HepG2 (cell line): ENCODE measurements around the gene RGS10. TPM values are rescaled to one million over a fixed set of nuclear protein-coding genes. Genes with fewer than 3 reads are reported as not detected.

Experiments
- ATAC-seq: fragments of 200-7000 bp; cut with Tn5 transposase; 3 replicates; pipeline ENCODE4 v1.9.1; 2020; ENCODE audit warnings: mild to moderate bottlenecking, moderate library complexity
- BruUV-seq: library from RNA; stranded (reverse); fragments of 400-500 nt; replicated peaks from 2 replicates; lab custom pipeline; 2021; lab: Mats Ljungman, UMichigan
- CTCF ChIA-PET: fragments of 300-600 bp; formaldehyde crosslinking; extraction: SDS; loops from one replicate; lab custom pipeline; 2021; ENCODE audit warnings: low total read pairs, inconsistent platforms, low intra/inter-chr PET ratio; lab: Yijun Ruan, JAX
- POLR2A ChIA-PET: fragments of 350-600 bp; sonication (Branson Sonifier 250); formaldehyde crosslinking; loops from one replicate; lab custom pipeline; 2020; ENCODE audit warnings: antibody characterized with exemption, inconsistent platforms; lab: Yijun Ruan, JAX
- DNase-seq: peaks from one replicate; pipeline ENCODE4 v3.0.0-alpha.2; 2015; ENCODE audit warnings: low spot score
- FAIRE-seq: peaks from 3 replicates; lab custom pipeline; 2011; peaks lifted over from hg19 to GRCh38; lab: Jason Lieb, UNC
- H2AFZ ChIP-seq: one replicate; pipeline ENCODE4 v1.6.1; 2011; ENCODE audit warnings: low read length, inconsistent platforms
- H3K27ac ChIP-seq: fragments of 300-600 bp; 3 replicates; pipeline ENCODE4 v1.8.0; 2011; ENCODE audit warnings: mixed run types, mild to moderate bottlenecking, mixed read lengths, low read length, inconsistent platforms; ENCODE audit not compliant: insufficient read depth; ENCODE audit errors: extremely low read length
- H3K27me3 ChIP-seq, 2 experiments: fragments of 200-600 bp in 1 of 2; 2 replicates in 1 of 2; 3 replicates in 1 of 2; pipeline versions ENCODE4 v1.6.0 to v1.8.0; 2011; ENCODE audit warnings: low read length in 2 of 2, mild to moderate bottlenecking in 2 of 2, moderate library complexity in 2 of 2, inconsistent platforms in 1 of 2; ENCODE audit not compliant: insufficient read depth in 2 of 2, control insufficient read depth in 1 of 2
- H3K36me3 ChIP-seq, 2 experiments: fragments of 200-600 bp in 1 of 2; replicated peaks in 1 of 2; 2 replicates in 1 of 2; 3 replicates in 1 of 2; pipeline versions ENCODE4 v1.5.1 to v1.8.0; 2011; ENCODE audit warnings: low read length in 2 of 2, inconsistent platforms in 1 of 2; ENCODE audit not compliant: insufficient read depth in 2 of 2, control insufficient read depth in 1 of 2
- H3K4me1 ChIP-seq: 2 replicates; pipeline ENCODE4 v1.5.1; 2012; ENCODE audit warnings: low read length, inconsistent platforms; ENCODE audit not compliant: insufficient read depth
- H3K4me2 ChIP-seq: 2 replicates; pipeline ENCODE4 v1.6.0; 2011; ENCODE audit warnings: low read depth, low read length, inconsistent platforms
- H3K4me3 ChIP-seq, 3 experiments: fragments of 200-600 bp in 1 of 3; sonication (generic), shearing (Covaris generic) in 1 of 3; replicated peaks in 1 of 3; 2 replicates each; pipeline ENCODE4 v1.5.1; 2011 to 2016; ENCODE audit warnings: low read length in 3 of 3, inconsistent platforms in 2 of 3, low read depth in 2 of 3, mild to moderate bottlenecking in 2 of 3, control low read depth in 1 of 3, mixed read lengths in 1 of 3; ENCODE audit not compliant: insufficient read depth in 1 of 3
- H3K79me2 ChIP-seq: one replicate; pipeline ENCODE4 v1.6.1; 2011; ENCODE audit warnings: low read length, inconsistent platforms; ENCODE audit not compliant: insufficient read depth
- H3K9ac ChIP-seq: 2 replicates; pipeline ENCODE4 v1.6.0; 2011; ENCODE audit warnings: mild to moderate bottlenecking, low read depth, low read length, inconsistent platforms; ENCODE audit not compliant: insufficient read depth
- H3K9me3 ChIP-seq: 2 replicates; pipeline ENCODE4 v1.5.1; 2012; ENCODE audit warnings: mild to moderate bottlenecking, low read length
- H4K20me1 ChIP-seq: 2 replicates; pipeline ENCODE4 v1.6.0; 2011; ENCODE audit warnings: inconsistent platforms, mild to moderate bottlenecking, low read length, moderate library complexity; ENCODE audit not compliant: insufficient read depth
- MAX ChIP-seq: IDR thresholded peaks from 2 replicates; pipeline ENCODE4 v1.6.1; 2012; ENCODE audit warnings: inconsistent platforms
- RARA ChIP-seq: IDR thresholded peaks from 2 replicates; pipeline ENCODE4 v1.6.1; 2016; ENCODE audit warnings: missing genetic modification reagents, missing compliant biosample characterization
- ZNF687 ChIP-seq: sonication (generic); formaldehyde crosslinking; IDR thresholded peaks from 2 replicates; pipeline ENCODE4 v1.5.1; 2020; ENCODE audit warnings: mild to moderate bottlenecking, missing genetic modification reagents, moderate library complexity
- ZNF768 ChIP-seq: sonication (generic); formaldehyde crosslinking; IDR thresholded peaks from 2 replicates; pipeline ENCODE4 v1.4.0; 2020; ENCODE audit warnings: missing genetic modification reagents
- WGBS: methylation state at CpG from one replicate; pipeline ENCODE4 v1.1.6; 2017; ENCODE audit warnings: low lambda C conversion rate; 5-methylcytosine and 5-hydroxymethylcytosine counted together
- in situ Hi-C: cut with HindIII; loops from 2 replicates; pipeline ENCODE4 v1.10.0; 2017; ENCODE audit warnings: low pct_unique_long_range_greater_than_20kb; ENCODE audit not compliant: extremely low pct_ligation_motif_present
- intact Hi-C: fragments of 100-400 bp; cut with micrococcal nuclease; formaldehyde crosslinking; loops from one replicate; pipeline ENCODE4 v1.10.0; 2022; ENCODE audit not compliant: unreplicated experiment
- polyA plus RNA-seq, 8 experiments: library from polyadenylated mRNA; depleted of rRNA in 3 of 8; stranded (reverse) in 7 of 8; unstranded in 1 of 8; fragments of >200 nt; fragmentation: Illumina TruSeq in 4 of 8; extraction: Trizol in 4 of 8; gene quantifications; 2 replicates each; pipeline versions ENCODE4 v1.2.1 to v1.2.3, GENCODE V29; 2011 to 2016; ENCODE audit warnings: low read depth in 4 of 8, missing spikeins in 1 of 8, mixed read lengths in 1 of 8; ENCODE audit not compliant: insufficient read depth in 1 of 8
- total RNA-seq, 5 experiments: library from RNA; depleted of rRNA; stranded (reverse); fragments of >200 nt; fragmentation: Illumina TruSeq; extraction: Trizol; gene quantifications; 2 replicates each; pipeline ENCODE4 v1.2.3, GENCODE V29; 2016; ENCODE audit warnings: low read depth in 1 of 5

Gene RGS10
- total and polyA plus RNA-seq, 2 of the 13 experiments (the other 11 are each of a cell fraction or from before 2014, with no cell fraction given), result 1.7 to 5.1 TPM

- H4K20me1 ChIP-seq, result no peaks in the 10 kb centered on the region
- ChIA-PET CTCF (no interaction called here), POLR2A (no interaction called here)
- H3K4me1 ChIP-seq, result peaks cover 72% of the 10 kb centered on the region
- H2AFZ ChIP-seq, result no peak overlapping the region
- in situ Hi-C loops, result no loop called here
- no peak for FAIRE-seq
- H3K4me3 ChIP-seq, result no peak overlapping the region
- TF ChIP-seq ZNF687, result peak; percentile 25; the same call in 1 of the 2 replicates
- peak; percentile 21; the same call in 1 of the 2 replicates for TF ChIP-seq RARA (CRISPR knock-in tag)
- no peak for TF ChIP-seq ZNF768 (CRISPR knock-in tag)
- TF ChIP-seq MAX, result peak; percentile 70; the same call in 1 of the 2 replicates
- intact Hi-C loops, result loop anchor here (5.0 kb wide), 1 partner anchor 46 kb away; the partner anchor contains the start of gene RGS10
- no peak overlapping the region for H3K4me2 ChIP-seq
- H3K36me3 ChIP-seq, result no peaks in the 10 kb centered on the region
- H3K79me2 ChIP-seq, result no peaks in the 10 kb centered on the region
- BruUV-seq, result no TSS peak
- H3K27ac ChIP-seq, result no peak overlapping the region
- H3K27me3 ChIP-seq, result no peaks in the 10 kb centered on the region; a peak in 1 of 5 replicates
- peak; percentile 29 for DNase-seq
- no peak overlapping the region for H3K9ac ChIP-seq
- no peaks in the 10 kb centered on the region for H3K9me3 ChIP-seq
- no peak; the same call in 2 of the 3 replicates for ATAC-seq
- 40% methylated on average over 4 of the region's 7 CpGs for WGBS
These were observed 46.2 kb downstream of the RGS10 start for GRCh38 chr10:119496273-119496672.
